ENCODE data around the gene MCIDAS.

Gene MCIDAS

GRCh38 chr5:55226934-55227663 is at the start of gene MCIDAS:
Gene MCIDAS, minus strand, starts transcription at chr5:55227315. Its CDS starts 177 bp downstream, at chr5:55227138.
- H3K27ac Mint-ChIP-seq: peak within 1 kb of the TSS; percentile 82
- peaks cover 2% of the 10 kb centered on the region for H3K36me3 Mint-ChIP-seq
- CTCF ChIA-PET: interaction anchor here (1.2 to 1.9 kb wide), 3 partner anchors 11 to 50 kb away, joined by 3 to 6 read pairs (median 4); no protein-coding TSS in a partner anchor
- H3K27me3 Mint-ChIP-seq: peaks cover 100% of the 10 kb centered on the region
- H3K9me3 Mint-ChIP-seq: no peaks in the 10 kb centered on the region
- H3K4me1 Mint-ChIP-seq: peaks cover 50% of the 10 kb centered on the region
- peak; percentile 65 for DNase-seq
- H3K4me3 Mint-ChIP-seq: peak within 1 kb of the TSS; percentile 65

- H3K4me1 Mint-ChIP-seq: no peaks in the 10 kb centered on the region
- CTCF ChIA-PET: interaction anchor here (0.7 kb wide), 1 partner anchor 45 kb away, joined by 3 read pairs; no protein-coding TSS in a partner anchor
- H3K4me3 Mint-ChIP-seq: no peak overlapping the region
- no peak overlapping the region for H3K27ac Mint-ChIP-seq
- no peak for DNase-seq
- H3K27me3 Mint-ChIP-seq: no peaks in the 10 kb centered on the region
- peaks cover 49% of the 10 kb centered on the region for H3K36me3 Mint-ChIP-seq
- no peaks in the 10 kb centered on the region for H3K9me3 Mint-ChIP-seq
These were observed 49.7 kb upstream of the MCIDAS start for GRCh38 chr5:55276771-55277170.

- Mint-ChIP-seq H3K4me3 (no peak overlapping the region), H3K27me3 (no peaks in the 10 kb centered on the region), H3K27ac (no peak overlapping the region), H3K4me1 (no peaks in the 10 kb centered on the region), H3K36me3 (peaks cover 27% of the 10 kb centered on the region), H3K9me3 (no peaks in the 10 kb centered on the region)
- CTCF ChIA-PET: no interaction called here
- DNase-seq: no peak
These were observed 31.2 kb upstream of the MCIDAS start for GRCh38 chr5:55258339-55258738.

DNA sequence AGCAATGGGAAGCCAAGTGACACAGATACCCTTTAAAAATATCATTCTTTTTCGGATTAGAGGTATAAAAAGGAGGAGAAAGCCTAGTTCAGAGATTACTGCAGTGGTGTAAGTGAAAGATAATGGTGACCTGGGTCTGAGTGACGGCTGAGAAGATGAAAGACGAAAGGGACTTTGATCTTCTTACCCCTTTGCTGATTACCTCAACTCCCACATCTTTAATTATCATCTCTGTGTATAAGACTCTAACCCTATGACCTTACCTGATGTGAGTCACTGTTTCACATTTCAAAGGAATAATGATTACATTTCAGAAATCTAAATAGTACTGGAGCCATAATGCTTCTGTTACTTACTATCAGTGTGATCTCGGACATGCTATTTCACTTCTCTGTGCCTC is 27.7 kb upstream of the MCIDAS start:
- H3K27ac Mint-ChIP-seq: no peak overlapping the region
- H3K36me3 Mint-ChIP-seq: peaks cover 14% of the 10 kb centered on the region
- H3K4me1 Mint-ChIP-seq: no peaks in the 10 kb centered on the region
- no peaks in the 10 kb centered on the region for H3K9me3 Mint-ChIP-seq
- H3K4me3 Mint-ChIP-seq: no peak overlapping the region
- DNase-seq: no peak
- H3K27me3 Mint-ChIP-seq: peaks cover 8% of the 10 kb centered on the region
- CTCF ChIA-PET: no interaction called here

DNA sequence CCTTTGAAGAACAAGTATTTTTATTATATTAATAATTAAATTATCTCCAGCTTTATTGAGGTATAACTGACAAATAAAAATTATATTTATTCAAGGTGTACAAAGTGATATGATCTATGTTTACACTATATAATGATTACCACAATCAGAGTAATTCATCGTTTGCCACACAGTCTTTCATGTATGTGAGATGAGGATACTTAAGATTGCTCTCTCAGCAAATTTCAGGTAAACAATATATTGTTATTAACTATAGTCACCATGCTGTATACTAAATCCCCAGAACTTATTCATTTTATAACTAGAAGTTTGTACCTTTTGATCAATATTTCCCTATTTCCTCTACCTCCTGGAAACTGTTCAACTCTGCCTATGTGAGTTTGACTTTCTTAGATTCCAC is 22.9 kb upstream of the MCIDAS start:
- no peak for DNase-seq
- Mint-ChIP-seq H3K27me3 (peaks cover 32% of the 10 kb centered on the region), H3K4me3 (no peak overlapping the region), H3K36me3 (peaks cover 8% of the 10 kb centered on the region), H3K9me3 (peaks cover 9% of the 10 kb centered on the region), H3K4me1 (no peaks in the 10 kb centered on the region), H3K27ac (no peak overlapping the region)
- CTCF ChIA-PET: no interaction called here

GRCh38 chr5:55241746-55242145 is 14.6 kb upstream of the MCIDAS start:
- CTCF ChIA-PET: no interaction called here
- DNase-seq: no peak
- Mint-ChIP-seq H3K36me3 (no peaks in the 10 kb centered on the region), H3K27ac (no peak overlapping the region), H3K27me3 (peaks cover 59% of the 10 kb centered on the region), H3K4me1 (no peaks in the 10 kb centered on the region), H3K9me3 (no peaks in the 10 kb centered on the region), H3K4me3 (no peak overlapping the region)

- H3K4me1 Mint-ChIP-seq: peaks cover 14% of the 10 kb centered on the region
- DNase-seq: no peak
- CTCF ChIA-PET: no interaction called here
- H3K9me3 Mint-ChIP-seq: no peaks in the 10 kb centered on the region
- no peak overlapping the region for H3K4me3 Mint-ChIP-seq
- H3K27me3 Mint-ChIP-seq: peaks cover 84% of the 10 kb centered on the region
- no peak overlapping the region for H3K27ac Mint-ChIP-seq
- H3K36me3 Mint-ChIP-seq: no peaks in the 10 kb centered on the region
These were observed 9.7 kb upstream of the MCIDAS start for GRCh38 chr5:55236800-55237199.

GRCh38 chr5:55234121-55234700 is 7.1 kb upstream of the MCIDAS start:
- DNase-seq: peak; percentile 31
- H3K4me1 Mint-ChIP-seq: peaks cover 28% of the 10 kb centered on the region

GRCh38 chr5:55232985-55233928 is 6.1 kb upstream of the MCIDAS start, which contains the start of gene CCNO:
Gene CCNO, minus strand, starts transcription at chr5:55233608. Its CDS starts 85 bp downstream, at chr5:55233523.
- CTCF ChIA-PET: interaction anchor here (0.9 to 3.8 kb wide), 6 partner anchors 9 to 460 kb away, joined by 3 to 16 read pairs (median 4); partner anchors contain the start of gene CDC20B
- Mint-ChIP-seq H3K4me1 (peaks cover 28% of the 10 kb centered on the region), H3K4me3 (peak within 1 kb of the TSS; percentile 73), H3K27ac (peak within 1 kb of the TSS; percentile 59), H3K27me3 (peaks cover 95% of the 10 kb centered on the region), H3K36me3 (no peaks in the 10 kb centered on the region), H3K9me3 (no peaks in the 10 kb centered on the region)
- peak; percentile 74 for DNase-seq

More at GRCh38 chr5:55234121-55234700, 7.1 kb upstream of the MCIDAS start:
- no peak overlapping the region for H3K27ac Mint-ChIP-seq
- CTCF ChIA-PET: interaction anchor here (0.9 to 3.8 kb wide), 5 partner anchors 10 to 458 kb away, joined by 3 to 16 read pairs (median 4); no protein-coding TSS in a partner anchor
- peak overlapping the region; percentile 64 for H3K4me3 Mint-ChIP-seq
- H3K36me3 Mint-ChIP-seq: no peaks in the 10 kb centered on the region
- H3K27me3 Mint-ChIP-seq: peaks cover 90% of the 10 kb centered on the region
- H3K9me3 Mint-ChIP-seq: no peaks in the 10 kb centered on the region

DNA sequence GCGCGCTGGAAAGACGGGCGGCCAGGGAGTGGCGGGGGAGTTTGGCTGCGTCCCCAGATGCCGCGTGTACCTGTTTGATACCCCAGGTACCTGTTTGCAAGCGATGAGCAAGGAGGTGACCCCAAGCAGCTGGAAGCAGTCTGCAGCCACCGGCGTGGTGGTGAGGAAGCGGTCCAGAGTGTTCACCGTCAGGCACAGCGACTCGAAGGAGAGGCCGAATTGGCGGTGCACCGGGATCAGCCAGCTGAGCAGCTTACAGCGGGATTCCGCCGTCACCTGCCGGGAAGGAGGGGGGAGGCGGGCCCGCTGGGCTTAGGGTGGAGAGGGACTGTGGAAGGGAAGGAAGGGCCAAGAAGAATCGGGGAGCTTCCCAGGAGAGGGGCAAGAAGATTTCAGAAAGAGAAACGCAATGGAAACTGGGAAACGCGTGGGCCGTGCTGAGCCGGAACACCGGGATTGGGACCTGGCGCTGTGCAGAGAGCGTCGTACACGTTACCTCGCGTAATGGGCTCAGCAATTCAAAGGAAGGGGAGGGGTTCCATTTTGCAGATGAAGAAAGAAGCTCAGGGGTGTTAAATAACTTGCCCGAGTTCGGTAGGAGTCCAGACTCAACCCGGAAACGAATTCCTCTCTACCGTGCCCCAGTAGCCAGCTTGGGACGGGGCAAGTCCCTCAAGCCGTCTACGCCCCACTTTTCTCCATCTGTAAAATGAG is 5.3 kb upstream of the MCIDAS start:
- peak overlapping the region; percentile 73 for H3K4me3 Mint-ChIP-seq
- CTCF ChIA-PET: interaction anchor here (0.6 to 3.8 kb wide), 9 partner anchors 8 to 461 kb away, joined by 3 to 16 read pairs (median 4); partner anchors contain the start of gene CDC20B
- H3K27ac Mint-ChIP-seq: peak overlapping the region; percentile 8
- peaks cover 98% of the 10 kb centered on the region for H3K27me3 Mint-ChIP-seq
- H3K36me3 Mint-ChIP-seq: no peaks in the 10 kb centered on the region
- no peaks in the 10 kb centered on the region for H3K9me3 Mint-ChIP-seq
- peaks cover 35% of the 10 kb centered on the region for H3K4me1 Mint-ChIP-seq
- peak; percentile 31 for DNase-seq

GRCh38 chr5:55231919-55232270 is 4.8 kb upstream of the MCIDAS start:
- DNase-seq: no peak
- Mint-ChIP-seq H3K36me3 (no peaks in the 10 kb centered on the region), H3K27ac (peak overlapping the region; percentile 8), H3K27me3 (peaks cover 100% of the 10 kb centered on the region), H3K9me3 (no peaks in the 10 kb centered on the region), H3K4me3 (peak overlapping the region; percentile 73), H3K4me1 (peaks cover 35% of the 10 kb centered on the region)
- CTCF ChIA-PET: interaction anchor here (0.6 to 3.8 kb wide), 9 partner anchors 8 to 71 kb away, joined by 3 to 16 read pairs (median 4); partner anchors contain the start of gene CDC20B

DNA sequence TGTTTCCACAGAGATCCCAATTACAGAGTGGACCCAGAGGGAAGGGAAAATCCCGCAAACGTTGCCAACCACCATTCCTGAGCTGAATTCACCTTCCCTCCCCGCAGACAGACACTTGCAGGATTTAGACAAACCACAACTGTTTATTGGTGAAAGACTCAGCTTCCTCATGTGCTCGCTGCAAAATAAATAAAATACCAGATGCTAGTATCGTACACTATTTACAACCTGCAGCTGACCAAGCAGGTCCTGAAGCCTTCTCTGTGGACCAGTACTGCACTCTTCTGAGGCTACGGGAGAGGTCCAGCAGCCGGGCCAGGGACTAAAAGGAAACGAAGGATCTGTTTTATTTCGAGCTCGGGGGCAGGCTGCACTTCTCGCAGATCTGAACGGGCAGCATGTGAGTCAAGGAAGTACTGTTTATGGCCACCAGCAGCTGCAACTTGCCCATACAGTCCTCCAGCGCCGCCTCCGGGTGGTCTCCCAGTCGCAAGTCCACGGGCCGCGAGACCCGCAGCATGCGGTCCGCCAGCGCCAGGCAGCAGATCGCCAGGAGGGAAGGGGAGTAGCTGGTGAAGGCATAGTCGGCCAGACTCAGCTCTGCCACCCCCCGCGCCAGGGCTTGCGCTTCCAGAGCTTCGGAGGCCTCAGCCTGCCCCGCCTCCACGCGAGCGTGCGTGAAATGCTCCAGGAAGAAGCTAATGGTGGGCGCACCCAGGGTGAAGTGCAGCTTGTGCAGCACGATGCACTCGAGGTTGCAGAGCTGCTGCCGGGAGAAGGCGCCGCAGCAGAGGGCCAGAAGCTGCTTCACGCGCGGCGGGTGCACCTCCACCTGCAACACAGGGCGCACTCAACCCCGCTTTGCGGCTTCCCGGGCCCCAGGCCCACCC is 4.2 kb upstream of the MCIDAS start:
- CTCF ChIA-PET: interaction anchor here (0.6 to 3.8 kb wide), 10 partner anchors 7 to 70 kb away, joined by 3 to 16 read pairs (median 3); no protein-coding TSS in a partner anchor
- Mint-ChIP-seq H3K36me3 (no peaks in the 10 kb centered on the region), H3K9me3 (no peaks in the 10 kb centered on the region), H3K4me3 (peak overlapping the region; percentile 73), H3K27ac (no peak overlapping the region), H3K27me3 (peaks cover 100% of the 10 kb centered on the region), H3K4me1 (peaks cover 37% of the 10 kb centered on the region)
- peak; percentile 32 for DNase-seq
